GM23338 (cell line): Measurements from ENCODE around the gene LAGE3.

Experiments used
- ETS1 ChIP-seq: IDR thresholded peaks from 2 replicates; pipeline ENCODE4 v1.6.1; 2016; ENCODE audit warnings: antibody characterized with exemption
- EZH2 ChIP-seq: fragments of 200-600 bp; sonication (generic); IDR thresholded peaks from one replicate; pipeline ENCODE4 v1.8.0; 2017; ENCODE audit warnings: antibody characterized with exemption, mild to moderate bottlenecking, low read depth; ENCODE audit not compliant: unreplicated experiment
- POLR2AphosphoS5 ChIP-seq: IDR thresholded peaks from 2 replicates; pipeline ENCODE4 v1.6.1; 2016; ENCODE audit warnings: antibody characterized with exemption, low read depth
- REST ChIP-seq: IDR thresholded peaks from one replicate; pipeline ENCODE4 v1.6.1; 2018; ENCODE audit warnings: antibody characterized with exemption; ENCODE audit not compliant: unreplicated experiment

- TF ChIP-seq ETS1, result no peak
- no peak for TF ChIP-seq REST
- no peak for TF ChIP-seq EZH2
- TF ChIP-seq POLR2AphosphoS5, result no peak
Observed at GRCh38 chrX:154525606-154526490, 46.8 kb upstream of the LAGE3 start.
